GM12864 (cell line): ENCODE measurements around the gene FSTL5.

ENCODE experiments used
- DNase-seq: peaks from one replicate; pipeline ENCODE4 v3.0.0-alpha.2; 2011; ENCODE audit warnings: low read depth
- H3K4me3 ChIP-seq: 2 replicates; pipeline ENCODE4 v1.5.1; 2011; ENCODE audit warnings: mild to moderate bottlenecking, low read depth, low read length, control low read depth
- TF ChIP-seq, protein P1 (sequence below): IDR thresholded peaks from 2 replicates; pipeline ENCODE4 v1.5.1; 2011; ENCODE audit warnings: low read depth, mild to moderate bottlenecking, moderate library complexity, low read length, control low read depth, inconsistent platforms; ENCODE audit errors: missing control alignments

Gene FSTL5

DNA sequence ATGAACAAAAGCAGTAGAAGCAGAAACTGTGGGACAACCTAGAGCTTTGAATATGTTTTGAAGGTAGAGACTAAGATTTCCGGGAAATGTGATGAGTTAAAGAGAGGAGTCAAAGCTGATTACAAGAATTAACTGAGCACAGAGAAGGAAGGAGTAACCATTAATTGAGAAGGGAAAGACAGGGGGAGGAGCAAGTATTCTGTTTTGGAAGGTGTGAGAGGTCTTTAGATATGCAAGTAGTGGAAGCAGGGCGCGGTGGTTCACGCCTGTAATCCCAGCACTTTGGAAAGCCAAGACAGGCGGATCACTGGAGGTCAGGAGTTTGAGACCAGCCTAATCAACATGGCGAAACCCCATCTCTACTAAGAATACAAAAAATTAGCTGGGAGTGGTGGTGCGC, 171.5 kb downstream of the FSTL5 start:
- no peak for DNase-seq
- TF ChIP-seq, protein P1, sequence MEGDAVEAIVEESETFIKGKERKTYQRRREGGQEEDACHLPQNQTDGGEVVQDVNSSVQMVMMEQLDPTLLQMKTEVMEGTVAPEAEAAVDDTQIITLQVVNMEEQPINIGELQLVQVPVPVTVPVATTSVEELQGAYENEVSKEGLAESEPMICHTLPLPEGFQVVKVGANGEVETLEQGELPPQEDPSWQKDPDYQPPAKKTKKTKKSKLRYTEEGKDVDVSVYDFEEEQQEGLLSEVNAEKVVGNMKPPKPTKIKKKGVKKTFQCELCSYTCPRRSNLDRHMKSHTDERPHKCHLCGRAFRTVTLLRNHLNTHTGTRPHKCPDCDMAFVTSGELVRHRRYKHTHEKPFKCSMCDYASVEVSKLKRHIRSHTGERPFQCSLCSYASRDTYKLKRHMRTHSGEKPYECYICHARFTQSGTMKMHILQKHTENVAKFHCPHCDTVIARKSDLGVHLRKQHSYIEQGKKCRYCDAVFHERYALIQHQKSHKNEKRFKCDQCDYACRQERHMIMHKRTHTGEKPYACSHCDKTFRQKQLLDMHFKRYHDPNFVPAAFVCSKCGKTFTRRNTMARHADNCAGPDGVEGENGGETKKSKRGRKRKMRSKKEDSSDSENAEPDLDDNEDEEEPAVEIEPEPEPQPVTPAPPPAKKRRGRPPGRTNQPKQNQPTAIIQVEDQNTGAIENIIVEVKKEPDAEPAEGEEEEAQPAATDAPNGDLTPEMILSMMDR: no peak
- H3K4me3 ChIP-seq: no peak overlapping the region

- DNase-seq: no peak
- TF ChIP-seq, protein P1: no peak
- H3K4me3 ChIP-seq: no peak overlapping the region
Observed at GRCh38 chr4:161991811-161992210, 172.0 kb downstream of the FSTL5 start.

- no peak for DNase-seq
- no peak overlapping the region for H3K4me3 ChIP-seq
- TF ChIP-seq, protein P1: no peak
Observed at GRCh38 chr4:161990721-161991120, 173.1 kb downstream of the FSTL5 start.

- DNase-seq: no peak
- TF ChIP-seq, protein P1: no peak
Observed at GRCh38 chr4:161988946-161989345, 174.9 kb downstream of the FSTL5 start.

DNA sequence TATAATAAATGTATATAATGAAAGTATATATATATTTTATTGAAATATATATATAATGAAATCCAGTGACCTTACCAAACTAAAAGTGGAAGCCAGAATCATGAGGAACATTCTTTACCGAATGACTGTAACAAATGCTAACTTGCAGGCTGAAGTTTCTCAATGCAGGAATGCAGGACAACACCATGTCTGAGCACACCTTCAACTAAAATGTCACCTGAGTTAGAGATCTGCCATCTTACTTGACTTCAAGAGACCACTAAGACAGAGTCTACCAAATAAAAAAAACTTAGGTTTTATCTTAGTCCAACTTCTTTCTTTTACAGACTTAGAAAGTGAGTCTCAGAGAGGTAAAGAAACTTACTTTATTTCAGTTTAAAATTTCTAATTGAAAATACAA, 176.2 kb downstream of the FSTL5 start:
- TF ChIP-seq, protein P1: no peak
- H3K4me3 ChIP-seq: no peak overlapping the region
- DNase-seq: no peak

More at GRCh38 chr4:161988946-161989345, 174.9 kb downstream of the FSTL5 start:
- no peak overlapping the region for H3K4me3 ChIP-seq

DNA sequence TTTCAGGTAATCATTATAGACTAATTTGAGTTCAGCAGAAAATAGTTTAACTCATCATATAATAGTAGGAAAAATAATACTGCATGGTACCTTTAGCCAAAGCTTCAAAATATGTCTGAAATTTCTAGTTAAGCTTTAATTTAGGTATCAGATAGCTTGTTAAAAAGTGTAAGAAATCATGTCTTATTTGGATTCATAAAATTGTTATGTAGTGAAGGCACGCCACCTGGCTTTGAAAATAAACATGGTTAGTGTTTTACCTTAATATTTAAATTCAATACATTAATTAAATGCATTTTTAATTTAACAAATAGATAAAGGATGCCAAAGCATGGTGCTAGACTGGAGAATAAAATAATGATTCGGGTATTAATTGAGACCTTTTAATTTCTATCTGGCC, 211.4 kb downstream of the FSTL5 start:
- H3K4me3 ChIP-seq: no peak overlapping the region
- TF ChIP-seq, protein P1: no peak
- DNase-seq: no peak

DNA sequence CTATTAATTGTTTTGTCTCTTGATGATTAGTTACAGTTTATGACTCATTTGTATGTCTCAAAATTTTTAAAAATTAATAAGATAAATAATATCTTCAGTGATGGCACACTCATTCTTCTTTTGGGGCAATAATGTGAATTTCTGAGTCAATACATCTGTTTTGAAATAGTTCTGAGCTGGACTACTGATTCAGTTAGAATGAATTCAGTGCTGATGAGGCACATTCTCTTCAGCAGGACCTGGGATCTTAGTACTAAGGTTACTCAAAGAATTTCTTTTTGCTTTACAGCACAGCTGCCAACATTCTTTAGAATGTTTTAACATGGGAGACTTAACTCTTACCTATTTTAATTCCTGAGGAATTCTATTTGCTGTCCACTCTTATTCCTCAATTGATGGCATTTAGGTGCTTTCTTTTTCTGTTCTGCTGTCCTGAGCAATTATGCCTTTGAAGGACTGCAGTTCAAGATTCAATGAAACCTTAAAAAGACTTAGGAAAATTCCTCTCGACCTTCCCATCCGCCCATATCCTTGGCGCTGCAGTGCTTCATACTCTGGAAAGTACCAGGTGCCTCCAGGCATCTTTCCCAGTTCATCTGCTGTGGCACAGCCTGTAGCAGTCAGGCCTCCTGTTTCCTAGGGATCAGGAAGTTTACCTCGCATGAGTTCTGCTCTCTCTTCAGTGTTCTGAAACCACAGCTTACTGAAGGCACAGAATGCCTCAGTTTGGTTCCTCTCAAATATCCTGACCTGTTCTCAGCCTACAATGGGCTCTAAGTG, 213.7 kb downstream of the FSTL5 start:
- no peak overlapping the region for H3K4me3 ChIP-seq
- TF ChIP-seq, protein P1: no peak
- DNase-seq: no peak
